Measurements from ENCODE around the gene IL6ST.
"Not testable (repeated sequence)": the region's sequence is repeated elsewhere in the genome, so short reads cannot be mapped to it uniquely, and the experiment has no call there.

Gene IL6ST

GRCh38 chr5:55965525-55965924 lies 29.2 kb downstream of the IL6ST start:
- DNase-seq (ENCODE audit: low read depth in 2 of 2), result no peak

DNA sequence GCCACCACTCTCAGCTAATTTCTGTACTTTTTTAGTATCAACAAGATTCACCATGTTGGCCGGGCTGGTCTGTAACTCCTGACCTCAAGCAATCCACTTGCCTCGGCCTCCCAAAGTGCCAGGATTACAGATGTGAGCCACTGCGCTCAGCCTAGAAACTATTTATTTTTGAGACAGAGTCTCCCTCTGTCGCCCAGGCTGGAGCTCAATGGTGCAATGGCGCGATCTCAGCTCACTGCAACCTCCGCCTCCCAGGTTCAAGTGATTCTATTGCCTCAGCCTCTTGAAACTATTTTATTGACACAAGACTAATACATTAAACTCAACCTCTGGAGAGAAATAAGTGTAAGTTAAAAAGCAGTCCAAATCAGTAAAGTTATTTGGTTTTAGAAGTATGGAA lies 34.0 kb downstream of the IL6ST start:
- DNase-seq (ENCODE audit: low read depth in 2 of 2), result no peak

GRCh38 chr5:55959208-55959607 lies 35.6 kb downstream of the IL6ST start:
- no peak for DNase-seq (ENCODE audit: low read depth in 2 of 2)

GRCh38 chr5:55941154-55941553 lies 53.6 kb downstream of the IL6ST start:
- DNase-seq (ENCODE audit: low read depth in 2 of 2), result not testable (repeated sequence)

GRCh38 chr5:55937598-55937997 lies 57.2 kb downstream of the IL6ST start:
- not testable (repeated sequence) for DNase-seq (ENCODE audit: low read depth in 2 of 2)

DNA sequence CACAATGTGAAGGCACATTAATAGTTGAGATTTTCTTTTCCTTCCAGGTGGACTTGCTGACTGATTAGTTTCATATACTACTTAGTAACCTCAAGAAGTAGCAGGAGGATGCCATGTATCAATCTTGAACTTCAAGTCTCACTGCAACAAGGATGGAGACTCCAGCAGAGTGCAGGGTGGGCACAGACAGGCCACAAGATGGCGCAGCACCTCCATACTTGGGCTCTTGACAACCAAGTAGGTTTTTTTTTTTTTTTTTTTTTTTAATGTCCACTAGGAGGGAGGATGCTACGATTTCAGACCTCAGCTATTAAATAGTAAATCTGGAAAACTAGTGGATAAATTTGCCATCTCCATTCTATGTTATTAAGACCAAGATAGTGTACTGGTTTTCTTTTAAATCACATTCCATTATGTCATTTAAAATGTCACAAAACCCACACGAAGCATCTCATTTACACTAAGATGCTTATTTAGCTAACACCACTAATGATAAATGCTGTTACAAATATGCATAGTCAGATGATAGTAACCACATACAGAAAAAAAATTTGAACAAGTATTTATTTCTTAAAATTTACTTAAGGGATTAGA lies 58.6 kb downstream of the IL6ST start:
- DNase-seq (ENCODE audit: low read depth in 2 of 2), result peak; percentile 62 to 66

DNA sequence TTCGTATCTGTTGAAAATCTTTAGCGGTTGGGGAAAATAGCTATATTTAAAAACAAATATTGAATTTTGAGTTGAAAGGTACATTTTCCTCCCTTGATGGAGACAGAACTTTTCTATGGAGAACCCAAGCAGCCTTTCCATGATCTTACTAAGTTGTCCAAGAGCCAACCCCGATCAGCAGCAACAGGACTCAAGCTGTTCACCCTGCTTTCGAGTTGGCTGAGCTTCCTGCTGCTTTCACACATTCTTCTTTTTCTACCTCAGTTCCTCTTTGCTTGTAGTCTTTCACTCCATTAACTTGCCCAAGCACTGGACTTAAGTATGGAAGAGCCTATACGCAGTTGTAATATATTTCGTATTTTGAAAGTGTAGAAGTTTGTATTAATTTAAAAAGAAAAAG lies 59.4 kb downstream of the IL6ST start:
- no peak for DNase-seq (ENCODE audit: low read depth in 2 of 2)

DNA sequence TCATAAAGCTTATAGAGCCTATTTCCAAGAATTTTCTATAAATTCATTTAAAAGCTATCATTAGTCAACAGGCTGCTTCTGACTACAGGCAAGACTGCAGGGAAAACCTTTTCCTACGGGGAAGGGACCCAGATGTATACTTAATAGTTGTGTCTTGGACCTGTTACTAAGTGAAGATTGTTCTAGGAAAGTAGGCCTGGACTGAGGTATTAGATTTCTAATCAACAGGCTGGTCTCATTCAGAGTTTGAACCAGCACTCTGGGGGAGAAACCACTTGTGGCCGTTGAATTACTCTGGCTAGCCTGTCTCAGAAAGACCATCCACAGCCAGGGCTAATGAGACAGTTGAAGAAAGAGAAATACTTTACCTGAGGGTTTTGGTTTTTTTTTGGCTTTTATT lies 60.0 kb downstream of the IL6ST start:
- no peak for DNase-seq (ENCODE audit: low read depth in 2 of 2)

DNA sequence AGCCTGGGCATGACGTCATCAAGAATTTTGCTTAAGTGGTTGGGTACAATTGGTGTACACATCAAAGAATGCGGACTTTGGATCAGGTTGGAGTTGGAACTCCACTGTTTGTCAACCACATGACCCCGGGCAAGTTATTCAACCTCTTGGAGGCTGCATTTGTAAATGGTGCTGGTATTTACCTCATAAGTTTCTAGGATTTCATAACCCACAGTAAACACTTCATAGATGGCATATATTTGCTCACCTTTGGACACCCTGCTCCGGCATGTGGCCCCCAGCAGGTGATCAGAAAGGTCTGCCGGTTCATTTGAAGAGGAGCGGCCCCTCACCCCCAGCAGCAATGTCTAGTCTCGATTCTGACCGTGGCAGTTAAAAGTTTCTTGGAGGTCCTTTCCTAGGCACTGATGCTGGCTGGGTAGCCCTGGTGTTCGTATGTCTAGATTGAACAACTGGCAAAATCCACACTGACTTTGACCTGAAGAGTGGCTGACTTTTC lies 60.6 kb downstream of the IL6ST start:
- no peak for DNase-seq (ENCODE audit: low read depth in 2 of 2)

- no peak for DNase-seq (ENCODE audit: low read depth in 2 of 2)
Observed at GRCh38 chr5:55933377-55934114, 61.2 kb downstream of the IL6ST start.

GRCh38 chr5:55932700-55933099 lies 62.1 kb downstream of the IL6ST start:
- DNase-seq (ENCODE audit: low read depth in 2 of 2), result no peak

- no peak for DNase-seq (ENCODE audit: low read depth in 2 of 2)
Observed at GRCh38 chr5:55929020-55929799, 65.6 kb downstream of the IL6ST start.

DNA sequence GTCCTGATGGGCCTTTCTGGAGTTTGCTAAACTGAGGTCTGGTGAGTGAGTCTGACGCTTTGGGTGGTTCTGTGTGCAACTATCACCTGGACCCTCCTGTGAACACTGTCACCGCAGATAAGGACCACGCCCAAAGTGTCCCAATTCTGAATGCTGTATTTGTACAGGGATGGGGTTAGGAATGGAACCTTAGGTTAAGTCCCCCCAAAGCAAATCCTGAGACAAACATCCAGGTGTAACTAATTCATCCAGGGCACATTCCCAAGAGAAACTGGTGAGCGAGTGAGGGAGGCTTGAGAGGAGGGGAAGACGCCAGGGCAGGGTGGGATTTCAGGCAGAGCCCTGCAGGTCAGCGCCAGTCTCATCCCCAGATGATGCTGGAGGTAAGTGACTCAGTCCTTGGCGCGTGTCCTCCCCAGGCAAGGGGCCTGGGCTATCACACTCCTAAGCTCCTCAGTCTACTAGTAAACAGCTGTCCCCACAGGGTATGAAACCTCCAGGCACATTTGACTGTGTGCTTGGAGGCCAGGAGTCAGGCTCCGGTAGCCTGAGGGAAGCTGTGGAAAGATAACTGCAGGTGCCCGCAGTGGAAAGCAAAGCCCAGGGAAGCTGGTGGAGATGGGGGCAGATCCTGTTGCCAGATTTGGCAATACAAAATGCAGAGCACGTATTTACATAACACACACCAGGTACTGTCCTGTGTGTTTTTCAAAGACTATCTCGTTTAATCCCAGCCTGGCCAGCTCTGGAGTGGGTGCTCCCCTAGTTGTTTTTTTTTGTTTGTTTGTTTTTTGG lies 66.7 kb downstream of the IL6ST start:
- DNase-seq (ENCODE audit: low read depth in 2 of 2), result no peak

DNA sequence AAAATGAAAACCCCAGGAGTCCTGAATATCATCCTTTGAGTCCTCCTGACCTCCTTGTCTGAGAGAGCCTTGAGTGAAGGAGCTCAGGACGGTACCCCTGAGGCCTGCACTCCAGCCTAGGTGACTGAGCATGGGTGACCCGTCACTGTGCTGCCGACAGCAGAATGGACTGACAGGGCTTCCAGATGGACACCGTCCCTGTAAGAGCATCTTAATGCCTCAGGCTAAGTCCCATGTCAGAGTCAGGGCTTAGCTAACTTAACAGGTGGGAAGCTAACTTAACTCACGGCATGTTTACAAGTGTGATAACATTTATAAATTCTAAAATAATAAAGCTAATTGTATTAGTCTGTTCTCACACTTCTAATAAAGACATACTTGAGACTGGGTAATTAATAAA lies 68.3 kb downstream of the IL6ST start:
- no peak for DNase-seq (ENCODE audit: low read depth in 2 of 2)

DNA sequence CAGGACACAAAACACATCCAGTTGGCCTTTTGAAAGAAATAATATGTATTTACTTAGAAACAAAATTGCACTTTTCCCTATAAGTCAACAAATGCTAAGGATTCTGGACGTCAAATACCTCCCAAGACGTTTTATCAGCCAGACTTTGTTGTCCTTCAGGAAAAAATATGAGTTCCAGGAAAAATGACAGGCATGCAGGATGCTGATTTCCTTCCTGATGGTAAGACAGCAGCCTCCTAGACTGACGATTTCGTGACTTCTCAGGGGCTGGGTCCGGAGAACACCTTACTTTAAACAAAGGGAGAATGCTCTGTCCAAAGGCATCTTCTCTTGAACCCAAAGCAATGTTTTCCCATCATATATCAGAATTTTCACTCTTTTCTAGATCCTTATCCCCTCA lies 69.1 kb downstream of the IL6ST start:
- DNase-seq (ENCODE audit: low read depth in 2 of 2), result no peak

DNA sequence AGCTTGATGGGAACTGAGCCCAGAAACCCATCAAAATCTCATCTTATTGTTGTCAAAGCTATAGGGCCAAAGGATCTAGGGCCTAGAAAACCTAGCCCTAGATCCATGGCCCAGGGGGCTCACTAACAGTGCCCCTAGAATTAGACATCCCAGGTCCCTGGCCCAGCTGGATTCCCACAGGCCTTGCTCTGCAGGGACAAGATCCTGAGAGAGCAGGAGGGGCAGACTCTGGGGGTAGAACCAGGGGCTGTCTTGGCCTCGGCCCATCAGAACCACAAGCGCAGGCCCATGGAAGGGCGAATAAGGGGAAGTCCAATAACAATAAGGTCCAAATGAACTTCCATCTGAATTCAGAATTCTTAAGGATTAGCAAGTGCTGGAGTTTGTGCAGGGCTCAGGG lies 69.6 kb downstream of the IL6ST start:
- DNase-seq (ENCODE audit: low read depth in 2 of 2), result no peak

DNA sequence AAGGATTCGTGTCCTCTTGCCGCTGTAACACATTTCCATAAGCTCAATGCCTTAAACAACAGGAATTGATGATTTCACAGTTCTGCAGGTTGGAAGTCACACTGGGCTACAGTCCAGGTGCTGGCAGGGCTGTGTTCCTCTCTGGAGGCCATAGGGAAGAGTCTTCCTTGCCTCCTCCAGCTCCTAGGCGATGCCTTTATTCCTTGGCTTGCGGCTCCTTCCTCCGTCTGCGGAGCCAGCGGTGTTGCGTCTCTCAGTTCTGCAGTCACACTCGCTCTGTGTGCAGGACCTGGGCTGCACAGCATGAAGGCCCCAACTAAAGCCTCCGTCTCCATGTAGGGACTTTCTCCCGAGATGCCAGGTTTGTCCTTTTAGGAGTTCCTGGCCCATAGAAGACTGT lies 70.0 kb downstream of the IL6ST start:
- no peak for DNase-seq (ENCODE audit: low read depth in 2 of 2)

DNA sequence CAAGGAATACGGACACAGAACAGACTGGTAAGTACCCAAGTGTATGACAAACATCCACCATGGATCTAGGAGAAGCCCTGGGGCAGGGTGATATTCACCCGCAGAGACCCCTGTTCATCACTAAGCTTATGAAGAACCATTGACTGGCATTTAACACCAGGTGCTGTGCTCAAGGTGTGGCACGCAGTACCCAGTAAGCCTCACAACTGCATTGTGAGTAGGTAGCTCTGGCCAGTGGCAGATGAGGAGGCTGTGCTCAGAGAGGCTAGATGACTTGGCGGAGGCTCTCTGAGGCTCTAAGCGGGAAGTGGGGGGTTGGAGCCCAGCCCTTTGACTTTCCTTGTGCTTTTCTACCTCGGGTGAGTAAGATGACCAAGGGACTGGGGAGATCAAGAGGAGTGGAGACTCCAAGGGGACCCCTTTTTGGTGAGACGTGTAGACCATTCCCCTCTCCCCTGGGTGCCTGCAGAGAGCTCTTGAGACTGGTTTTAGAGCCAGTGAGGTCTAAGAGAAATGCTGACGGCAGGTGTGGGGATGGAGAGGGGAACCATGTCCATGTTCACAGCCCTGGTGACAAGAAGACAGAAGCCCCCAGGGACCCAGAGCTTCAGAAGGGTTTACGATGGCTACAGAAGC lies 70.8 kb downstream of the IL6ST start:
- DNase-seq (ENCODE audit: low read depth in 2 of 2), result no peak

GRCh38 chr5:55923177-55923771 lies 71.5 kb downstream of the IL6ST start:
- DNase-seq (ENCODE audit: low read depth in 2 of 2), result no peak

DNA sequence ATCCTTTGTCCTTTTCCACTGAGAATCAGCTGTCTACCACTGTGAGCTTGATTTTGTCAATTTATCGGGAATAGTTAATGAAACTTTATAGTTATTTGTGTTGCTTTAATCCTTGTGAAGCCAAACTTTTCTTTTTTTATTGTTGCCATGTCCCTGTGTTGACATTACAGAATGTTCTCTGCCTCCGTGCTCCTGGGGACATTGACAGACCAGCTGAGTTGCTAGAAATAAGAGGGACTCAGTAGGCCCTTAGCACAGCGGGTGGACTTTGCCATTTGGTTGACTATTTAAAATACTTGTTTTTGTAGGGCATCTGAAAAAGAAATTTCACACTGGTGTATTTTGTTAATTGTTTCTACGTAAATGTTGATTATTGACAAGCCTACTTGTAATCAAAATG lies 73.1 kb downstream of the IL6ST start:
- DNase-seq (ENCODE audit: low read depth in 2 of 2), result no peak

DNA sequence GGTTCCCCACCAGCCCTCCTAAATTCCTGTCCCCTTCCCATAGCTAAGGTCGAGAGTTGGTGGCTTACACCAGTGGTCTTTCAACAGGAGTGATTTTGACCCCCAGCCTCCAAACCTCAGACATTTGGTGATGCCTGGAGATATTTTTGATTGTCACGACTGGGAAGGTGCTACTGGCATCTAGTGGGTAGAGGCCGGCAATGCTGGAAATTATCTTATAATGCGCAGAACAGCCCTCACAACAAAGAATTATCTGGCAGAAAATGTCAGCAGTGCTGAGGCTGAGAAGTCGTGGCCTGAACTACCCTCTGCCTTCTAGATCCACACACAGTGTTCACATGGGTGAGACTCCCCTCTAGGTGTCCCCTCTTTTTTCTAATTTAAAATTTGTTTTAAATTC lies 74.0 kb downstream of the IL6ST start:
- DNase-seq (ENCODE audit: low read depth in 2 of 2), result no peak

Data from stimulated activated CD4-positive, alpha-beta T cell treated with anti-CD3 and anti-CD28 coated beads, Interleukin-15, amount 100 ng/mL, for 48 hours (primary cell).